Activated CD8-positive, alpha-beta T cell treated with anti-CD3 and anti-CD28 coated beads for 36 hours (primary cell): ENCODE data around the gene ADAM11. TPM values are rescaled to one million over a fixed set of nuclear protein-coding genes. Genes with fewer than 3 reads are reported as not detected.

Experiments used
- ATAC-seq: fragments of 200-7000 bp; cut with Tn5 transposase; one replicate; pipeline ENCODE4 v1.10.0; 2021; ENCODE audit warnings: mild to moderate bottlenecking, moderate library complexity
- CTCF ChIA-PET: fragments of 350-600 bp; sonication (Branson Sonifier 250); formaldehyde crosslinking; loops from one replicate; lab custom pipeline; 2021; ENCODE audit warnings: antibody characterized with exemption; lab: Charles Lee
- POLR2A ChIA-PET: fragments of 350-600 bp; sonication (Branson Sonifier 250); formaldehyde crosslinking; loops from one replicate; lab custom pipeline; 2021; ENCODE audit warnings: antibody characterized with exemption; lab: Charles Lee
- DNase-seq: peaks from one replicate; pipeline ENCODE4 v3.0.0-alpha.2; 2020
- H3K27ac Mint-ChIP-seq: one replicate; pipeline ENCODE4 v1.8.0; 2021; ENCODE audit warnings: mild to moderate bottlenecking, mixed read lengths
- H3K27me3 Mint-ChIP-seq: one replicate; pipeline ENCODE4 v1.8.0; 2021; ENCODE audit warnings: mixed read lengths
- H3K36me3 Mint-ChIP-seq: one replicate; pipeline ENCODE4 v1.8.0; 2021; ENCODE audit warnings: low read depth, mixed read lengths
- H3K4me1 Mint-ChIP-seq: one replicate; pipeline ENCODE4 v1.8.0; 2021; ENCODE audit warnings: low read depth, mixed read lengths
- H3K4me3 Mint-ChIP-seq: one replicate; pipeline ENCODE4 v1.8.0; 2021; ENCODE audit warnings: mild to moderate bottlenecking, moderate library complexity, mixed read lengths
- H3K9me3 Mint-ChIP-seq: one replicate; pipeline ENCODE4 v1.8.0; 2021; ENCODE audit warnings: mixed read lengths
- intact Hi-C: fragments of 100-400 bp; cut with micrococcal nuclease; formaldehyde crosslinking; loops from one replicate; pipeline ENCODE4 v1.10.0; 2022
- total RNA-seq, 2 experiments: library from RNA; stranded (reverse); gene quantifications; one replicate each; pipeline ENCODE4 v1.2.3, GENCODE V29; 2021
- TF ChIP-seq, protein P1 (sequence below): fragments of 200-600 bp; IDR thresholded peaks from one replicate; pipeline ENCODE4 v1.8.0; 2022; ENCODE audit warnings: antibody characterized with exemption, mild to moderate bottlenecking

The ADAM11 gene
- total RNA-seq, 2 experiments from 2014 or later: 0.07 to 0.27 TPM

DNA sequence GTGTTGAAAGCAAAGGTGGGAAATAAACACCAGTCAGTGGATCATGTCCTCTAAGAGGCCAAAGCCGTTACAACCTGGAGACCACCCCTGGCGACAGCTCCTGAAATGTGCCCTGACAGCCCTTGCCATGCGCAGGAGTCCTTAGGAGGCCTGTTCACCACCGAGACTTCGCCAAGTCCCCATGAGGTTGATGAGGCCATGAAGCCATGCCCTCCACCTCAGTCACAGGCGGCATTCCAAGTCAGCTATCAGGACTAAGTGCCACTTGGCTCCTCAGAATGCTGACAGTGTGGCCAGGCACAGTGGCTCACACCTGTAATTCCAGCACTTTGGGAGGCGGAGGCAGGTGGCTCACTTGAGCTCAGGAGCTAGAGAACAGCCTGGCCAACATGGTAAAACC is 27.1 kb downstream of the ADAM11 start:
- no peak for ATAC-seq
- H3K4me3 Mint-ChIP-seq: no peak overlapping the region
- no peaks in the 10 kb centered on the region for H3K27me3 Mint-ChIP-seq
- H3K9me3 Mint-ChIP-seq: no peaks in the 10 kb centered on the region
- CTCF ChIA-PET: no interaction called here
- H3K36me3 Mint-ChIP-seq: no peaks in the 10 kb centered on the region
- POLR2A ChIA-PET: no interaction called here
- no peak for DNase-seq
- intact Hi-C loops: no loop called here
- TF ChIP-seq, protein P1, sequence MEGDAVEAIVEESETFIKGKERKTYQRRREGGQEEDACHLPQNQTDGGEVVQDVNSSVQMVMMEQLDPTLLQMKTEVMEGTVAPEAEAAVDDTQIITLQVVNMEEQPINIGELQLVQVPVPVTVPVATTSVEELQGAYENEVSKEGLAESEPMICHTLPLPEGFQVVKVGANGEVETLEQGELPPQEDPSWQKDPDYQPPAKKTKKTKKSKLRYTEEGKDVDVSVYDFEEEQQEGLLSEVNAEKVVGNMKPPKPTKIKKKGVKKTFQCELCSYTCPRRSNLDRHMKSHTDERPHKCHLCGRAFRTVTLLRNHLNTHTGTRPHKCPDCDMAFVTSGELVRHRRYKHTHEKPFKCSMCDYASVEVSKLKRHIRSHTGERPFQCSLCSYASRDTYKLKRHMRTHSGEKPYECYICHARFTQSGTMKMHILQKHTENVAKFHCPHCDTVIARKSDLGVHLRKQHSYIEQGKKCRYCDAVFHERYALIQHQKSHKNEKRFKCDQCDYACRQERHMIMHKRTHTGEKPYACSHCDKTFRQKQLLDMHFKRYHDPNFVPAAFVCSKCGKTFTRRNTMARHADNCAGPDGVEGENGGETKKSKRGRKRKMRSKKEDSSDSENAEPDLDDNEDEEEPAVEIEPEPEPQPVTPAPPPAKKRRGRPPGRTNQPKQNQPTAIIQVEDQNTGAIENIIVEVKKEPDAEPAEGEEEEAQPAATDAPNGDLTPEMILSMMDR: no peak
- no peak overlapping the region for H3K27ac Mint-ChIP-seq
- H3K4me1 Mint-ChIP-seq: no peaks in the 10 kb centered on the region

DNA sequence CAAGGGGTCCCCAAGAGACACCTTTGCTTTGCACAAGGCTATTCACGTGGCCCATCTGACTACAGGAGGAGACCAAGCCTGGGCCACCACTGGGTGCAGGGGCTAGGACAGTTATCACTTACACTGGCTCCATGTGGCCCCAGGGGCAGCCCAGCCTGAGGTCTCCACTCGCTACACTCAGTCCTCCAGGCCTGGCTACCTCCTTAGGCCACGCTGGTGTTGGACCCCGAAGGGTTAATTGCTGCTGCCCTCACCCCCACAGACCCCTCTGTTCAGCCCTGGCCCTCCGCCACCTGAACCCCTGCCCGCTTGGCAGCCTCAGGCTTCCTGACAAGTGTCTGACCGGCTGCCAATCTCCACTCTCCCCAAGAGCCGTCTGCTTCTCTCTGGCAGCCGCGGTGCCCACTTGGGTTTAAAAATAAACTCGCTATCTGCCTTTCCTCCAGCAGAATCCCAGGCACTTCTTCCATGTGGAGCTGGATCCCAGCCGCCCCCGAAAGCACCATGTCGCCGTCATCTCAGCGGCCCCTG is 27.8 kb downstream of the ADAM11 start:
- POLR2A ChIA-PET: no interaction called here
- Mint-ChIP-seq H3K4me1 (no peaks in the 10 kb centered on the region), H3K27me3 (no peaks in the 10 kb centered on the region), H3K36me3 (no peaks in the 10 kb centered on the region), H3K9me3 (no peaks in the 10 kb centered on the region), H3K27ac (no peak overlapping the region), H3K4me3 (no peak overlapping the region)
- DNase-seq (no peak), ATAC-seq (no peak)
- TF ChIP-seq, protein P1: no peak
- CTCF ChIA-PET: no interaction called here
- intact Hi-C loops: no loop called here

DNA sequence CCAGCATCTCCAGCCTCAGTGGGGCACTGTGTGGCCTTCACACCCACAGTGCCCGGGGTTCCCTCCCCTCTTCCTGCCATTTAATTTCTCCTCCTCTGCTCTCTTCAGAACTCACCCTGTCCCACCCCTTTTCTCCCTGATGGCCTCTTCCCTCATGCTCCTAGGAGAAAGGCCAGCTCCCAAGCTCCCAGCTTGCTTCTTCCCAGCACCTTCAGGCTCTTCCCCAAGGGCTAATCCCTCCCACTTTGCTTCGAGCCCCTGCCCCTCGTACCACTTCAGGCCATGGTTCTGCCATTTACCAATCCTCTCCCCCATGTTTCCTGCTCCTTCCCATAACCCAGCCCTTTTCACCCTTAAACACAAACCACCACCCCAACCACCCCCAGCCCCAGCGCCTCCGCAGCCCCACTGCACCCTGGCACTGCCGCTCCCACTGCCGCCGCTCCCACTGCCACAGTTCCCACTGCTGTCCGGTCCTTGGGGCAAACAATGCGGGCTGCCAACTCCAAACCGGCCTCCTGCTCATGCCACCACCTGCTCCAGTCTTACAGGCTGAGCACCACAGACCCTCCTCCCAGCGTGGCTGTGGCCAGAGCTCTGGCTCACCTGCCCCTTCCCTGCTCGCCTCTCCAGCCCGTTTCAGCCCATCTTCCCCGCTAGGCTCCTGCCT is 28.6 kb downstream of the ADAM11 start:
- Mint-ChIP-seq H3K27ac (no peak overlapping the region), H3K4me1 (no peaks in the 10 kb centered on the region), H3K9me3 (no peaks in the 10 kb centered on the region), H3K36me3 (no peaks in the 10 kb centered on the region), H3K4me3 (no peak overlapping the region), H3K27me3 (no peaks in the 10 kb centered on the region)
- ChIA-PET CTCF (no interaction called here), POLR2A (no interaction called here)
- intact Hi-C loops: no loop called here
- ATAC-seq (no peak), DNase-seq (no peak)
- TF ChIP-seq, protein P1: no peak

DNA sequence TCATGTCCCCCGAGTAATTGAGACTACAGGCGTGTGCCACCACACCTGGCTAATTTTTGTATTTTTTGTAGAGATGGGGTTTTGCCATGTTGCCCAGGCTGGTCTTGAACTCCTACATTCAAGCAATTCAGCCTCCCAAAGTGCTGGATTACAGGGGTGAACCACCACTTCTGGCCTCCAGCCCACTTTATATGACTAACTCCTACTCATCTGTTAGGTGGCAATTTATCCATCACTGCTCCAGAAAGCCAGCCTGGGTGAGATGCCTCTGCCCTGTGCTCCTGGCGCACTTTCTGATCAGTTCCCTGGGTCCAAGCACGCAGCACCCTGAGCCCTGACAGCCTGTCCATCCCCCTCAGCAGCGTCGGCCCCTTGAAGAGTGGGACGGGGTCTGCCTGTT is 29.4 kb downstream of the ADAM11 start:
- intact Hi-C loops: no loop called here
- Mint-ChIP-seq H3K9me3 (no peaks in the 10 kb centered on the region), H3K36me3 (no peaks in the 10 kb centered on the region), H3K4me1 (no peaks in the 10 kb centered on the region), H3K4me3 (no peak overlapping the region), H3K27ac (no peak overlapping the region), H3K27me3 (no peaks in the 10 kb centered on the region)
- ChIA-PET CTCF (no interaction called here), POLR2A (no interaction called here)
- TF ChIP-seq, protein P1: no peak
- no peak for ATAC-seq
- DNase-seq: no peak

DNA sequence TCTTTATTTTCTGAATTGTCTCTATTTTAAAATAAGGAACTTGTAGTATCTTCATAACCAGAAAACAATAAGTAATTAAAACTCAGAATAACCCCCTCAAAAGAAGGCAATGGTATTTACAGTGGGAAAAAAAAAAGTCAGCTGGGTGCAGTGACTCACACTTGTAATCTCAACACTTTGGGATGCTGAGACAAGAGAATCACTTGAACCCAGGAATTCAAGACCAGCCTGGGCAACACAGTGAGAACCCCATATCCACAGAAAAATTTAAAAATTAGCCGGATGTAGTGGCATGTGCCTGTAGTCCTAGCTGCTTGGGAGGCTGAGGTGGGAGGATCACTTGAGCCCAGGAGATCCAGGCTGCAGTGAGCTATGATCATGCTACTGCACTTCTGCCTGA is 33.5 kb downstream of the ADAM11 start:
- H3K27ac Mint-ChIP-seq: no peak overlapping the region
- CTCF ChIA-PET: interaction anchor here (0.6 to 3.0 kb wide), 2 partner anchors 13 to 258 kb away, joined by 3 to 11 read pairs; no protein-coding TSS in a partner anchor
- ATAC-seq: no peak
- no peaks in the 10 kb centered on the region for H3K36me3 Mint-ChIP-seq
- H3K27me3 Mint-ChIP-seq: no peaks in the 10 kb centered on the region
- no peaks in the 10 kb centered on the region for H3K9me3 Mint-ChIP-seq
- POLR2A ChIA-PET: no interaction called here
- intact Hi-C loops: no loop called here
- TF ChIP-seq, protein P1: no peak
- no peak overlapping the region for H3K4me3 Mint-ChIP-seq
- no peak for DNase-seq
- peaks cover 4% of the 10 kb centered on the region for H3K4me1 Mint-ChIP-seq
